ENCODE measurements around the gene CFAP161.
A peak's percentile ranks its signal among the peaks of the same experiment; 100 is the strongest.
"Not testable (repeated sequence)": the region's sequence is repeated elsewhere in the genome, so short reads cannot be mapped to it uniquely, and the experiment has no call there.

CFAP161 gene

GRCh38 chr15:81108427-81108826 is 25.6 kb upstream of the CFAP161 start:
- DNase-seq = peak; percentile 8 to 24

GRCh38 chr15:81111018-81111417 is 23.1 kb upstream of the CFAP161 start:
- DNase-seq = no peak

- no peak for DNase-seq
Measured at GRCh38 chr15:81111510-81112470, 22.3 kb upstream of the CFAP161 start.

GRCh38 chr15:81113204-81113657 is 20.8 kb upstream of the CFAP161 start:
- DNase-seq = no peak

- no peak for DNase-seq
Measured at GRCh38 chr15:81113861-81114291, 20.2 kb upstream of the CFAP161 start.

- no peak for DNase-seq
Measured at GRCh38 chr15:81115054-81115939, 18.8 kb upstream of the CFAP161 start.

GRCh38 chr15:81117136-81117535 is 16.9 kb upstream of the CFAP161 start:
- DNase-seq = no peak

- DNase-seq = no peak
Measured at GRCh38 chr15:81117581-81117980, 16.5 kb upstream of the CFAP161 start.

- no peak for DNase-seq
Measured at GRCh38 chr15:81118361-81118760, 15.7 kb upstream of the CFAP161 start.

- DNase-seq = no peak
Measured at GRCh38 chr15:81120069-81120468, 14.0 kb upstream of the CFAP161 start.

- DNase-seq = no peak
Measured at GRCh38 chr15:81126892-81127291, 7.2 kb upstream of the CFAP161 start.

GRCh38 chr15:81141478-81141877 is 7.4 kb downstream of the CFAP161 start:
- not testable (repeated sequence) for DNase-seq

GRCh38 chr15:81146006-81146405 is 11.9 kb downstream of the CFAP161 start:
- DNase-seq = no peak

- no peak for DNase-seq
Measured at GRCh38 chr15:81146466-81146865, 12.4 kb downstream of the CFAP161 start.

- no peak for DNase-seq
Measured at GRCh38 chr15:81151389-81151788, 17.3 kb downstream of the CFAP161 start.

- DNase-seq = no peak
Measured at GRCh38 chr15:81152339-81152738, 18.3 kb downstream of the CFAP161 start.

- DNase-seq = no peak
Measured at GRCh38 chr15:81152799-81153198, 18.7 kb downstream of the CFAP161 start.

- peak in 1 of 2 experiments; percentile 6 for DNase-seq
Measured at GRCh38 chr15:81155375-81156218, 21.5 kb downstream of the CFAP161 start.

- no peak for DNase-seq
Measured at GRCh38 chr15:81156324-81156723, 22.3 kb downstream of the CFAP161 start.

- no peak for DNase-seq
Measured at GRCh38 chr15:81157195-81157938, 23.3 kb downstream of the CFAP161 start.

GRCh38 chr15:81157939-81158223 is 23.8 kb downstream of the CFAP161 start:
- DNase-seq = no peak

GRCh38 chr15:81158561-81158960 is 24.5 kb downstream of the CFAP161 start:
- not testable (repeated sequence) for DNase-seq

Measured in activated CD4-positive, alpha-beta T cell treated with anti-CD3 and anti-CD28 coated beads, Interleukin-2, amount 50 U/mL, for 48 hours (primary cell).